Gastroesophageal sphincter (tissue), 4 donors: ENCODE measurements around the gene ZFP36. TPM values are rescaled to one million over a fixed set of nuclear protein-coding genes. Genes with fewer than 3 reads are reported as not detected.
"Not testable (repeated sequence)": the region's sequence is repeated elsewhere in the genome, so short reads cannot be mapped to it uniquely, and the experiment has no call there.

Experiments
- ATAC-seq: fragments of 150-250 bp; one replicate; pipeline ENCODE4 v1.9.1; 2016; ENCODE audit warnings: mild to moderate bottlenecking, moderate library complexity
- H3K27ac ChIP-seq, 4 donors: fragments of 200-600 bp; sonication (generic) in 3 of 4; 1 replicate in 3 of 4; 2 replicates in 1 of 4; pipeline ENCODE4 v1.5.1; 2016 to 2019
- H3K27me3 ChIP-seq: fragments of 200-600 bp; sonication (generic); one replicate; pipeline ENCODE4 v1.5.1; 2019
- H3K36me3 ChIP-seq, 2 donors: fragments of 200-600 bp; sonication (generic); one replicate each; pipeline ENCODE4 v1.5.1; 2019; ENCODE audit warnings: control low read depth in 1 of 2
- H3K4me1 ChIP-seq, 3 donors: fragments of 200-600 bp; sonication (generic); 1 replicate in 2 of 3; 2 replicates in 1 of 3; pipeline ENCODE4 v1.5.1; 2016 to 2019; ENCODE audit warnings: control low read depth in 2 of 3
- H3K4me3 ChIP-seq, 2 donors: fragments of 200-600 bp; sonication (generic); one replicate each; pipeline ENCODE4 v1.5.1; 2019; ENCODE audit warnings: mild to moderate bottlenecking in 1 of 2, moderate library complexity in 1 of 2
- H3K9me3 ChIP-seq, 3 donors: fragments of 200-600 bp; sonication (generic); one replicate each; pipeline ENCODE4 v1.5.1; 2017 to 2019; ENCODE audit warnings: control low read depth in 2 of 3
- EP300 ChIP-seq: sonication (generic); formaldehyde crosslinking; IDR thresholded peaks from one replicate; pipeline ENCODE4 v1.6.1; 2017; ENCODE audit warnings: antibody characterized with exemption, mild to moderate bottlenecking
- POLR2A ChIP-seq, 2 donors: fragments of 450-650 bp; IDR thresholded peaks; one replicate each; pipeline ENCODE4 v1.6.1; 2017; ENCODE audit warnings: antibody characterized with exemption in 2 of 2, mild to moderate bottlenecking in 2 of 2, moderate library complexity in 1 of 2
- POLR2AphosphoS5 ChIP-seq: sonication (generic); formaldehyde crosslinking; IDR thresholded peaks from one replicate; pipeline ENCODE4 v1.6.1; 2017; ENCODE audit warnings: antibody characterized with exemption
- WGBS, 2 donors: methylation state at CpG; one replicate each; pipeline ENCODE4 v1.1.5; 2018; ENCODE audit warnings: low coverage in 1 of 2; 5-methylcytosine and 5-hydroxymethylcytosine counted together
- total RNA-seq, 4 donors: library from RNA; depleted of rRNA; stranded (reverse); fragments of >200 nt; gene quantifications; one replicate each; pipeline ENCODE4 v1.1.0, GENCODE V29; 2016
- TF ChIP-seq, protein P1 (sequence below), 4 experiments: fragments of 200-600 bp in 2 of 4; fragments of 450-650 bp in 2 of 4; sonication (generic) in 1 of 4; IDR thresholded peaks; one replicate each; pipeline ENCODE4 v1.5.1; 2017 to 2019; ENCODE audit warnings: antibody characterized with exemption in 4 of 4, mild to moderate bottlenecking in 2 of 4, moderate library complexity in 2 of 4

The ZFP36 gene
- total RNA-seq, 4 donors from 2014 or later: 78.6 to 276 (median 158) TPM

GRCh38 chr19:39372047-39372802, 34.4 kb upstream of the ZFP36 start:
- Histone ChIP-seq H3K4me1 (peaks cover 9 to 50% (median 22%) of the 10 kb centered on the region in 3 donors), H3K27me3 (no peaks in the 10 kb centered on the region), H3K4me3 (no peak overlapping the region), H3K9me3 (no peaks in the 10 kb centered on the region), H3K27ac (peak overlapping the region; percentile 89 to 99 (median 92)), H3K36me3 (peaks cover 0 to 62% of the 10 kb centered on the region in 2 donors)
- 18 to 26% methylated on average over 8 of the region's 8 CpGs for WGBS, 2 donors
- peak; percentile 86 for TF ChIP-seq POLR2AphosphoS5
- TF ChIP-seq, protein P1, sequence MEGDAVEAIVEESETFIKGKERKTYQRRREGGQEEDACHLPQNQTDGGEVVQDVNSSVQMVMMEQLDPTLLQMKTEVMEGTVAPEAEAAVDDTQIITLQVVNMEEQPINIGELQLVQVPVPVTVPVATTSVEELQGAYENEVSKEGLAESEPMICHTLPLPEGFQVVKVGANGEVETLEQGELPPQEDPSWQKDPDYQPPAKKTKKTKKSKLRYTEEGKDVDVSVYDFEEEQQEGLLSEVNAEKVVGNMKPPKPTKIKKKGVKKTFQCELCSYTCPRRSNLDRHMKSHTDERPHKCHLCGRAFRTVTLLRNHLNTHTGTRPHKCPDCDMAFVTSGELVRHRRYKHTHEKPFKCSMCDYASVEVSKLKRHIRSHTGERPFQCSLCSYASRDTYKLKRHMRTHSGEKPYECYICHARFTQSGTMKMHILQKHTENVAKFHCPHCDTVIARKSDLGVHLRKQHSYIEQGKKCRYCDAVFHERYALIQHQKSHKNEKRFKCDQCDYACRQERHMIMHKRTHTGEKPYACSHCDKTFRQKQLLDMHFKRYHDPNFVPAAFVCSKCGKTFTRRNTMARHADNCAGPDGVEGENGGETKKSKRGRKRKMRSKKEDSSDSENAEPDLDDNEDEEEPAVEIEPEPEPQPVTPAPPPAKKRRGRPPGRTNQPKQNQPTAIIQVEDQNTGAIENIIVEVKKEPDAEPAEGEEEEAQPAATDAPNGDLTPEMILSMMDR (IDR thresholded peaks at IDR 0.05): peak in 2 of 4 experiments; percentile 12 to 22
- no peak for TF ChIP-seq POLR2A (IDR thresholded peaks at IDR 0.05)
- no peak for TF ChIP-seq EP300
- peak; percentile 97 for ATAC-seq

GRCh38 chr19:39372941-39373340, 33.7 kb upstream of the ZFP36 start:
- ATAC-seq: peak; percentile 39
- WGBS, 2 donors: 60% methylated on average over 1 of the region's 2 CpGs; no CpG with 5 or more reads in 1 of the 2 donors
- H3K36me3 ChIP-seq: peaks cover 0 to 65% of the 10 kb centered on the region in 2 donors
- H3K9me3 ChIP-seq: no peaks in the 10 kb centered on the region
- H3K27me3 ChIP-seq: no peaks in the 10 kb centered on the region
- H3K4me3 ChIP-seq: no peak overlapping the region
- peak overlapping the region; percentile 89 to 99 (median 92) for H3K27ac ChIP-seq
- TF ChIP-seq, protein P1 (IDR thresholded peaks at IDR 0.05): no peak
- TF ChIP-seq EP300 (no peak), POLR2AphosphoS5 (no peak)
- H3K4me1 ChIP-seq: peaks cover 9 to 43% (median 22%) of the 10 kb centered on the region in 3 donors

DNA sequence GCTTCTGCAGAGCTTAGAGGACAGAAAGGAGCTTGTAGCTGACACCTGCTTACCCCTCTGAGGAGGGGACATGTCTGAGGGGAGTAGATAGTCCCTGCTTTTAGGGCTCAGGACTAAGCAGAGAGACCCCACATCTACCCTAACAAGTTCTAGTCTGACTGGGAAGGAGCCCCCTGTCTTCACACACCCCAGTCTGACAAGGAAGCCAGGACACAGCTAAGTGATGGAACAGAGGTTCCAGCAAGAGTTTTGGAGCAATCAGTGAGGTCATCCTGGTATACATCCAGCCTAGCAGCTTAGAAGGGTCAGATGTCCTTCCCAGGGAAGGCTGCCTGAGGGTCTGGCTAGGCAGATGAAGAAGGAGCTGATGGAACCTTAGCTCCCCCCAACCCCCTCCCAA, 30.7 kb upstream of the ZFP36 start:
- H3K9me3 ChIP-seq: no peaks in the 10 kb centered on the region
- H3K4me3 ChIP-seq: no peak overlapping the region
- H3K36me3 ChIP-seq: peaks cover 0 to 66% of the 10 kb centered on the region in 2 donors
- peaks cover 9 to 44% (median 22%) of the 10 kb centered on the region in 3 donors for H3K4me1 ChIP-seq
- ATAC-seq: no peak
- H3K27ac ChIP-seq: peak overlapping the region in 3 of 4 donors; percentile 26 to 93 (median 89)
- TF ChIP-seq POLR2A (IDR thresholded peaks at IDR 0.05): no peak
- TF ChIP-seq POLR2AphosphoS5: no peak
- H3K27me3 ChIP-seq: no peaks in the 10 kb centered on the region

GRCh38 chr19:39377373-39378362, 29.0 kb upstream of the ZFP36 start:
- peaks cover 0 to 75% of the 10 kb centered on the region in 2 donors for H3K36me3 ChIP-seq
- WGBS, 2 donors: 87% methylated on average over 10 of the region's 18 CpGs; no CpG with 5 or more reads in 1 of the 2 donors
- ATAC-seq: no peak

DNA sequence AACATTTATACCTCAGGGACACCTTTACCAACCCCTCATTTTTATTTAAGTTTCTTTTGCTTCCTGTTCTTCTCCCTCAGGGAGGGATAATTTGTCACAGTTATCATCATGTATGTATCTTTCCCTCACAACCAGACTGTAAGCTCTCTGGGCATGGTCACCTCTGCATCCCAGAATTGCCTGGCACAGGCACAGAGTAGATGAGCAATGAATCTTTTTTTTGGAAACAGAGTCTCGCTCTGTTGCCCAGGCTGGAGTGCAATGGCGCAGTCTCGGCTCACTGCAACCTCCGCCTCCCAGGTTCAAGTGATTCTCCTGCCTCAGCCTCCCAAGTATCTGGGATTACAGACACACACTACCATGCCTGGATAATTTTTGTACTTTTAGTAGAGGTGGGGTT, 27.3 kb upstream of the ZFP36 start:
- H3K27me3 ChIP-seq, ATAC-seq, H3K4me3 ChIP-seq, H3K9me3 ChIP-seq, H3K4me1 ChIP-seq: not testable (repeated sequence)
- Histone ChIP-seq H3K27ac (peak overlapping the region in 3 of 4 donors; percentile 51 to 59 (median 54)), H3K36me3 (peaks cover 0 to 92% of the 10 kb centered on the region in 2 donors)
- WGBS, 2 donors: 60% methylated on average over 2 of the region's 4 CpGs; no CpG with 5 or more reads in 1 of the 2 donors

More at GRCh38 chr19:39377373-39378362, 29.0 kb upstream of the ZFP36 start:
- Histone ChIP-seq H3K27me3 (no peaks in the 10 kb centered on the region), H3K4me3 (no peak overlapping the region), H3K4me1 (peaks cover 8 to 27% (median 15%) of the 10 kb centered on the region in 3 donors), H3K27ac (peak overlapping the region in 2 of 4 donors; percentile 10), H3K9me3 (no peaks in the 10 kb centered on the region)
- TF ChIP-seq, protein P1 (IDR thresholded peaks at IDR 0.05): no peak
